Heart left ventricle (tissue), 13 donors: ENCODE results near the gene NT5C2.

Experiments
- CTCF ChIP-seq, 12 donors: fragments of 200-600 bp; sonication (generic) in 4 of 12; IDR thresholded peaks; one replicate each; pipeline versions ENCODE4 v1.5.0 to v1.8.0; 2018 to 2022; ENCODE audit warnings: antibody characterized with exemption in 12 of 12, mild to moderate bottlenecking in 5 of 12
- POLR2A ChIP-seq, 2 donors: fragments of 450-650 bp; IDR thresholded peaks; one replicate each; pipeline ENCODE4 v1.6.1; 2017; ENCODE audit warnings: antibody characterized with exemption in 2 of 2, mild to moderate bottlenecking in 2 of 2, moderate library complexity in 2 of 2
- donor health status: ischemic (EF 13 %, LVEDD 7.1; RV severe dilation, severe dysfunction).
- donor health status: DM: no; HTN: yes; CAD: no.
- donor health status: DM: no; HTN: no; CAD: no.
- donor health status: ischemic (EF 25% LVEDD 6.9; RV normal size, moderate dysfunction).
- donor health status: ischemic (EF 25% LVEDD 5.7; RV mildly dilated, moderate dysfunction).
- donor health status: ischemic (EF 35%, LVEDD 5.7; RV mildly dilated, moderate dysfunction).
- donor health status: nonischemic (EF 11% LVEDD 7.7; RV severe dilation, severe dysfunction).
- donor health status: DM: yes; HTN: yes; CAD: no.
- donor health status: PGD.
- donor health status: ischemic (EF 29% LVEDD 5.4; RV normal size, mild dysfunction).
- donor health status: nonischemic (EF 23%, LVEDD 6.1; RV moderate dilation, normal function).

GRCh38 chr10:103192451-103193106 lies 493 bp downstream of the NT5C2 start:
- TF ChIP-seq CTCF (IDR thresholded peaks at IDR 0.05) (no peak), POLR2A (IDR thresholded peaks at IDR 0.05) (no peak)
